ENCODE data around the gene PTPN22. TPM values are rescaled to one million over a fixed set of nuclear protein-coding genes. Genes with fewer than 3 reads are reported as not detected.

Gene PTPN22
- total RNA-seq, 2 experiments from 2014 or later = 28.3 to 30.2 TPM

- no peak for DNase-seq
Measured at GRCh38 chr1:113899111-113899510, 27.6 kb upstream of the PTPN22 start.

GRCh38 chr1:113898241-113898814, 26.8 kb upstream of the PTPN22 start:
- ChIA-PET POLR2A (interaction anchor here (1.3 kb wide), 1 partner anchor 26 kb away, joined by 3 read pairs; no protein-coding TSS in a partner anchor), CTCF (interaction anchor here (1.3 kb wide), 1 partner anchor 48 kb away, joined by 3 read pairs; no protein-coding TSS in a partner anchor)
- peaks cover 39% of the 10 kb centered on the region for H3K4me1 Mint-ChIP-seq (ENCODE audit: low read depth)

More at GRCh38 chr1:113899111-113899510, 27.6 kb upstream of the PTPN22 start:
- peaks cover 92% of the 10 kb centered on the region for H3K36me3 Mint-ChIP-seq (ENCODE audit: low read depth)
- TF ChIP-seq CTCF (IDR thresholded peaks at IDR 0.05) = no peak
- H3K36me3 ChIP-seq (ENCODE audit: insufficient read depth, low read length) = peaks cover 71% of the 10 kb centered on the region
- H3K27ac ChIP-seq (ENCODE audit: low read depth in 1 of 2, low read length in 2 of 2) = no peak overlapping the region
- CTCF ChIA-PET = interaction anchor here (1.3 kb wide), 1 partner anchor 47 kb away, joined by 3 read pairs; no protein-coding TSS in a partner anchor
- H3K9me3 Mint-ChIP-seq = no peaks in the 10 kb centered on the region
- no peak overlapping the region for H3K27ac Mint-ChIP-seq
- no peak overlapping the region for H3K4me3 ChIP-seq (ENCODE audit: low read length)
- ATAC-seq (ENCODE audit: poor library complexity) = no peak
- intact Hi-C loops (cut with DNase I, micrococcal nuclease) = no loop called here
- peaks cover 47% of the 10 kb centered on the region for H3K4me1 Mint-ChIP-seq (ENCODE audit: low read depth)
- H3K9me3 ChIP-seq (ENCODE audit: control insufficient read depth in 1 of 2, insufficient read depth in 1 of 2, low read length in 2 of 2) = no peaks in the 10 kb centered on the region
- POLR2A ChIA-PET = interaction anchor here (0.6 to 0.7 kb wide), 2 partner anchors 32 to 447 kb away, joined by 3 to 4 read pairs; no protein-coding TSS in a partner anchor
- no peaks in the 10 kb centered on the region for H3K27me3 ChIP-seq (ENCODE audit: control insufficient read depth in 1 of 2, insufficient read depth in 2 of 2, low read length in 2 of 2)
- H3K4me3 Mint-ChIP-seq = no peak overlapping the region
- peaks cover 24% of the 10 kb centered on the region for H3K4me1 ChIP-seq (ENCODE audit: insufficient read depth, low read length)
- no peaks in the 10 kb centered on the region for H3K27me3 Mint-ChIP-seq

GRCh38 chr1:113895961-113896360, 24.4 kb upstream of the PTPN22 start:
- Mint-ChIP-seq H3K27ac (peak overlapping the region; percentile 5), H3K4me3 (no peak overlapping the region), H3K4me1 (ENCODE audit: low read depth) (peaks cover 16% of the 10 kb centered on the region), H3K9me3 (no peaks in the 10 kb centered on the region), H3K36me3 (ENCODE audit: low read depth) (peaks cover 73% of the 10 kb centered on the region), H3K27me3 (no peaks in the 10 kb centered on the region)
- CTCF ChIA-PET = interaction anchor here (1.2 kb wide), 1 partner anchor 34 kb away, joined by 3 read pairs; the partner anchor contains the start of gene HIPK1
- H3K27me3 ChIP-seq (ENCODE audit: control insufficient read depth in 1 of 2, insufficient read depth in 2 of 2, low read length in 2 of 2) = no peaks in the 10 kb centered on the region
- POLR2A ChIA-PET = interaction anchor here (2.2 kb wide), 1 partner anchor 8 kb away, joined by 8 read pairs; the partner anchor contains the start of gene AP4B1
- no peak for ATAC-seq (ENCODE audit: poor library complexity)
- H3K9me3 ChIP-seq (ENCODE audit: control insufficient read depth in 1 of 2, insufficient read depth in 1 of 2, low read length in 2 of 2) = no peaks in the 10 kb centered on the region
- H3K4me1 ChIP-seq (ENCODE audit: insufficient read depth, low read length) = no peaks in the 10 kb centered on the region
- no peak overlapping the region for H3K4me3 ChIP-seq (ENCODE audit: low read length)
- TF ChIP-seq CTCF (IDR thresholded peaks at IDR 0.05) = no peak
- no peak overlapping the region for H3K27ac ChIP-seq (ENCODE audit: low read depth in 1 of 2, low read length in 2 of 2)
- intact Hi-C loops (cut with DNase I, micrococcal nuclease) = no loop called here
- peaks cover 67% of the 10 kb centered on the region for H3K36me3 ChIP-seq (ENCODE audit: insufficient read depth, low read length)
- DNase-seq = no peak

More at GRCh38 chr1:113898241-113898814, 26.8 kb upstream of the PTPN22 start:
- Histone ChIP-seq H3K27ac (ENCODE audit: low read depth in 1 of 2, low read length in 2 of 2) (no peak overlapping the region), H3K27me3 (ENCODE audit: control insufficient read depth in 1 of 2, insufficient read depth in 2 of 2, low read length in 2 of 2) (no peaks in the 10 kb centered on the region), H3K4me3 (ENCODE audit: low read length) (no peak overlapping the region), H3K4me1 (ENCODE audit: insufficient read depth, low read length) (peaks cover 17% of the 10 kb centered on the region), H3K36me3 (ENCODE audit: insufficient read depth, low read length) (peaks cover 77% of the 10 kb centered on the region), H3K9me3 (ENCODE audit: control insufficient read depth in 1 of 2, insufficient read depth in 1 of 2, low read length in 2 of 2) (no peaks in the 10 kb centered on the region)
- H3K4me3 Mint-ChIP-seq = no peak overlapping the region
- no peaks in the 10 kb centered on the region for H3K9me3 Mint-ChIP-seq
- ATAC-seq (ENCODE audit: poor library complexity) (no peak), DNase-seq (no peak)
- H3K27me3 Mint-ChIP-seq = no peaks in the 10 kb centered on the region
- no peak for TF ChIP-seq CTCF (IDR thresholded peaks at IDR 0.05)
- intact Hi-C loops (cut with DNase I, micrococcal nuclease) = no loop called here
- peak overlapping the region; percentile 19 for H3K27ac Mint-ChIP-seq
- peaks cover 96% of the 10 kb centered on the region for H3K36me3 Mint-ChIP-seq (ENCODE audit: low read depth)
